GM12878 (cell line): ENCODE measurements around the gene SPRED3.

Source experiments
- CHD2 ChIP-seq: IDR thresholded peaks from 2 replicates; pipeline ENCODE4 v1.6.1; 2011; ENCODE audit warnings: low read depth, low read length, improper control_type of control experiment, borderline replicate concordance
- CREM ChIP-seq: IDR thresholded peaks from 2 replicates; pipeline ENCODE4 v1.6.1; 2014; ENCODE audit warnings: antibody characterized with exemption, low read depth
- CTCF ChIP-seq, 3 experiments: IDR thresholded peaks in 2 of 3; conservative IDR thresholded peaks in 1 of 3; 2 replicates each; pipeline ENCODE4 v1.5.1; 2011; ENCODE audit warnings: low read depth in 3 of 3, low read length in 3 of 3, mild to moderate bottlenecking in 3 of 3, control low read depth in 2 of 3, moderate library complexity in 2 of 3, inconsistent platforms in 1 of 3, mixed read lengths in 1 of 3; ENCODE audit not compliant: control insufficient read depth in 2 of 3, insufficient read depth in 1 of 3; ENCODE audit errors: extremely low read depth in 1 of 3
- FOS ChIP-seq: IDR thresholded peaks from 3 replicates; pipeline ENCODE4 v1.6.1; 2011; ENCODE audit warnings: borderline replicate concordance; ENCODE audit not compliant: insufficient read length; ENCODE audit errors: extremely low read depth
- GABPA ChIP-seq: IDR thresholded peaks from 2 replicates; pipeline ENCODE4 v1.6.1; 2014; ENCODE audit warnings: antibody characterized with exemption, low read depth, mild to moderate bottlenecking, inconsistent platforms
- MAX ChIP-seq: IDR thresholded peaks from 2 replicates; pipeline ENCODE4 v1.6.1; 2012; ENCODE audit warnings: low read depth, low read length, improper control_type of control experiment
- PBX3 ChIP-seq: IDR thresholded peaks from 2 replicates; pipeline ENCODE4 v1.6.1; 2011; ENCODE audit warnings: mild to moderate bottlenecking, low read depth, low read length, moderate library complexity; ENCODE audit not compliant: insufficient replicate concordance
- POLR2A ChIP-seq: IDR thresholded peaks from 2 replicates; pipeline ENCODE4 v1.6.1; 2011; ENCODE audit warnings: low read depth, mild to moderate bottlenecking, low read length
- RAD21 ChIP-seq: IDR thresholded peaks from 2 replicates; pipeline ENCODE4 v1.6.1; 2011; ENCODE audit warnings: mild to moderate bottlenecking, low read depth, low read length, moderate library complexity; ENCODE audit not compliant: insufficient read depth
- REST ChIP-seq: IDR thresholded peaks from 2 replicates; pipeline ENCODE4 v1.6.1; 2012; ENCODE audit warnings: mild to moderate bottlenecking, low read depth, low read length
- RFX5 ChIP-seq: IDR thresholded peaks from 2 replicates; pipeline ENCODE4 v1.6.1; 2011; ENCODE audit warnings: low read depth, low read length, improper control_type of control experiment
- SIN3A ChIP-seq: IDR thresholded peaks from 2 replicates; pipeline ENCODE4 v1.6.1; 2012; ENCODE audit warnings: low read depth, low read length, improper control_type of control experiment
- SUZ12 ChIP-seq: fragments of 200-600 bp; sonication (generic); IDR thresholded peaks from one replicate; pipeline ENCODE4 v1.6.1; 2018; ENCODE audit warnings: antibody characterized with exemption, mild to moderate bottlenecking; ENCODE audit not compliant: unreplicated experiment

- TF ChIP-seq CTCF (IDR thresholded peaks at IDR 0.05 in 2 of 3, conservative IDR thresholded peaks at IDR 0.05 in 1 of 3; ENCODE audit: control insufficient read depth in 2 of 3, extremely low read depth in 1 of 3, insufficient read depth in 1 of 3, low read depth in 3 of 3, low read length in 3 of 3) (no peak), REST (no peak), SUZ12 (no peak), POLR2A (no peak), RAD21 (no peak), FOS (no peak), PBX3 (no peak), CHD2 (no peak), MAX (no peak), CREM (no peak), GABPA (no peak), RFX5 (no peak), SIN3A (no peak)
Observed at GRCh38 chr19:38399081-38399480, 10.6 kb downstream of the SPRED3 start.
